Measurements from ENCODE around the gene GATC.

GATC gene

DNA sequence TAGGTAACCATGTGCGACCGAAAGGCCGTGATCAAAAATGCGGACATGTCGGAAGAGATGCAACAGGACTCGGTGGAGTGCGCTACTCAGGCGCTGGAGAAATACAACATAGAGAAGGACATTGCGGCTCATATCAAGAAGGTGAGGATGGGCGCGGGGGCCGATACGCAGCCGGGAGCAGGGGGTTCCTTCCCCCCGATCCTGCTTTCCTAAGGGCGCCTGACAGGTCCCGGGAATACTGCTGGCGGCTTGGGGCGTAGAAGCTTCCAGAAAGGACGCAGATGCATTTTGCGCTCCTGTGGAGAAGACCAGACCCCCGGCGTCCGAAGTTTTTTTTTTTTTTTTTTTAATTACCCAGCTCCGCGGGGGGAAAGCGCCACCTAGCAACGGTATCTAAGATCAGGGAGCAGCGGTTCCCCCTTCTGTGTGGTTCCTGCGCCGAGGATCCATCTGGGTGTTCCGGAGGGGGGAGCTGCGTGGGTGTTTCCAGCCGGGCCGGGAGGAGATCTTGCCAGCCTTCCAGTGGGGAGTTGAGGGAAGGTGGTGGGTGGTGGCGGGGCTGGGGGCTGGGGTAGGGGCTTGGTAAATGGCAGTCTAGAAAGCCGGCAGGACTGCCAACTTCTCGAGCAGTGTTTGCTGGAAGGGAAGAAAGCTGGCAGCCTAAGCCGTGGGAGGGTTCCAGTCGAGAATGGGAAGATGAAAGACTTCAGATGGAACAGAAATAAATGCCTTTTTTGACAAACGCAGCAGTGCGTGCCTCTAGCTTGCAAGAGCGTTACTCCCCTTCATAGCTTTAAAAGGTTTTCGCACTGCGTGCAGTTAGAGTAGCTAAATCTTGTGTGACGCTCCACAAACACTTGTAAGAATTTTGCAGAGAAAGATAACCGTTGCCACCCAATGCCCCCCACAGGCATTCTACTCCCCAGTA, 50.4 kb downstream of the GATC start:
- peak; percentile 29 to 49 (median 42) for DNase-seq
- H3K27ac ChIP-seq (ENCODE audit: insufficient read depth, low read length, poor library complexity, severe bottlenecking) = peak overlapping the region; percentile 81
- no peaks in the 10 kb centered on the region for H3K27me3 ChIP-seq (replicated peaks; ENCODE audit: control insufficient read depth, insufficient read depth, low read length, poor library complexity, severe bottlenecking)
- H3K36me3 ChIP-seq (ENCODE audit: control insufficient read depth, insufficient read depth, low read length) = no peaks in the 10 kb centered on the region
- peak overlapping the region; percentile 91 for H3K4me3 ChIP-seq (ENCODE audit: insufficient read depth, low read depth, low read length, poor library complexity, severe bottlenecking)
- no peaks in the 10 kb centered on the region for H3K9me3 ChIP-seq (ENCODE audit: control insufficient read depth, low read length)
- H3K4me1 ChIP-seq (ENCODE audit: control insufficient read depth, insufficient read depth, low read length, poor library complexity, severe bottlenecking) = peaks cover 16% of the 10 kb centered on the region

DNA sequence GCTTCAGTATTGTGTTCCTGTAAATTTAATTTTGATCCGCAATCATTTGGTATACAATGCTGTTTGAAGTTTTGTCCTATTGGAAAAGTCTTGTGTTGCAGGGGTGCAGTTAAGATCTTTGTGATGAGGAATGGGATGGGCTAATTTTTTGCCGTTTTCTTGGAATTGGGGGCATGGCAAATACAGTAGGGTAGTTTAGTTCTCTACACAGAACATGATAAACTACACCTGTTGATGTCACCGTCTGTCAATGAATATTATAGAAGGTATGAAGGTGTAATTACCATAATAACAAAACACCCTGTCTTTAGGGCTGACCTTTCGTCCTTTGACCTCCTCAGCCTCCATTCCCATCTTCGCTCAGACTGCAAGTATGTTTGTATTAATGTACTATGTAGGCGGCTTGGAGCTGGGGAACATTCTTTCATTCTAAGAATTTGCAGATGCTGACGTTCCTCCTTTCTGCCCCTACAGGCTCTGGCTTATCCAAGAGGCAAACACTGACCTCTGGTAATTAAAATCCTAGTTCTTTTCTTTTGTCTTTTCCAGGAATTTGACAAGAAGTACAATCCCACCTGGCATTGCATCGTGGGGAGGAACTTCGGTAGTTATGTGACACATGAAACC, 51.4 kb downstream of the GATC start:
- peak overlapping the region; percentile 81 for H3K27ac ChIP-seq (ENCODE audit: insufficient read depth, low read length, poor library complexity, severe bottlenecking)
- peak overlapping the region; percentile 91 for H3K4me3 ChIP-seq (ENCODE audit: insufficient read depth, low read depth, low read length, poor library complexity, severe bottlenecking)

GRCh38 chr12:120498870-120499515, 52.7 kb downstream of the GATC start:
- Histone ChIP-seq H3K9me3 (ENCODE audit: control insufficient read depth, low read length) (no peaks in the 10 kb centered on the region), H3K4me1 (ENCODE audit: control insufficient read depth, insufficient read depth, low read length, poor library complexity, severe bottlenecking) (peaks cover 16% of the 10 kb centered on the region), H3K36me3 (ENCODE audit: control insufficient read depth, insufficient read depth, low read length) (peaks cover 9% of the 10 kb centered on the region), H3K4me3 (ENCODE audit: insufficient read depth, low read depth, low read length, poor library complexity, severe bottlenecking) (no peak overlapping the region), H3K27me3 (replicated peaks; ENCODE audit: control insufficient read depth, insufficient read depth, low read length, poor library complexity, severe bottlenecking) (no peaks in the 10 kb centered on the region), H3K27ac (ENCODE audit: insufficient read depth, low read length, poor library complexity, severe bottlenecking) (no peak overlapping the region)
- DNase-seq = no peak

More for the DNA sequence above, 51.4 kb downstream of the GATC start:
- DNase-seq = no peak
- Histone ChIP-seq H3K27me3 (replicated peaks; ENCODE audit: control insufficient read depth, insufficient read depth, low read length, poor library complexity, severe bottlenecking) (no peaks in the 10 kb centered on the region), H3K9me3 (ENCODE audit: control insufficient read depth, low read length) (no peaks in the 10 kb centered on the region), H3K36me3 (ENCODE audit: control insufficient read depth, insufficient read depth, low read length) (no peaks in the 10 kb centered on the region), H3K4me1 (ENCODE audit: control insufficient read depth, insufficient read depth, low read length, poor library complexity, severe bottlenecking) (peaks cover 16% of the 10 kb centered on the region)

DNA sequence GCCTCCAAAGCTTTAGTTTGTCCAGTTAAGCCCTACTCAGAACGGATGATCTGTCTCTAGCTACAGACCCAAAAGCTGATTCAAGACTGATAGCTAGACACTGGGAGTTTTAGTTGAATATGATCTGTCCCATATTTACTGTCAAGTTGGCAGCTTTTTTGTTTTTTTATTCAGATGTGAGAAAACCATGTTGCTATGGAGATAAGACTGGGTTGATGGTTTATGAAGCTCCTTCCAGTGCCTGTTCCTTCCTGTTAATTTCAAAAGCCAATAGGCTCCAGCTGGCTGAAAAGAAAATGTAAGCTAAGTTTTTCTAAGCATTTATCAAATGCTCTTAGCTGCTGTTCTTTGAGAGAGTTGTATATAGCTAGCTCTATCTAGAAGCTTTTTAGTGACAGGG, 54.3 kb downstream of the GATC start:
- H3K4me1 ChIP-seq (ENCODE audit: control insufficient read depth, insufficient read depth, low read length, poor library complexity, severe bottlenecking) = peaks cover 12% of the 10 kb centered on the region
- no peak overlapping the region for H3K4me3 ChIP-seq (ENCODE audit: insufficient read depth, low read depth, low read length, poor library complexity, severe bottlenecking)
- H3K9me3 ChIP-seq (ENCODE audit: control insufficient read depth, low read length) = no peaks in the 10 kb centered on the region
- H3K36me3 ChIP-seq (ENCODE audit: control insufficient read depth, insufficient read depth, low read length) = peaks cover 16% of the 10 kb centered on the region
- DNase-seq = no peak
- H3K27me3 ChIP-seq (replicated peaks; ENCODE audit: control insufficient read depth, insufficient read depth, low read length, poor library complexity, severe bottlenecking) = no peaks in the 10 kb centered on the region
- H3K27ac ChIP-seq (ENCODE audit: insufficient read depth, low read length, poor library complexity, severe bottlenecking) = no peak overlapping the region

GRCh38 chr12:120504587-120504986, 58.3 kb downstream of the GATC start:
- no peaks in the 10 kb centered on the region for H3K9me3 ChIP-seq (ENCODE audit: control insufficient read depth, low read length)
- no peak overlapping the region for H3K27ac ChIP-seq (ENCODE audit: insufficient read depth, low read length, poor library complexity, severe bottlenecking)
- H3K36me3 ChIP-seq (ENCODE audit: control insufficient read depth, insufficient read depth, low read length) = peaks cover 22% of the 10 kb centered on the region
- no peak overlapping the region for H3K4me3 ChIP-seq (ENCODE audit: insufficient read depth, low read depth, low read length, poor library complexity, severe bottlenecking)
- H3K27me3 ChIP-seq (replicated peaks; ENCODE audit: control insufficient read depth, insufficient read depth, low read length, poor library complexity, severe bottlenecking) = no peaks in the 10 kb centered on the region
- DNase-seq = no peak
- no peaks in the 10 kb centered on the region for H3K4me1 ChIP-seq (ENCODE audit: control insufficient read depth, insufficient read depth, low read length, poor library complexity, severe bottlenecking)

- Histone ChIP-seq H3K9me3 (ENCODE audit: control insufficient read depth, low read length) (no peaks in the 10 kb centered on the region), H3K27ac (ENCODE audit: insufficient read depth, low read length, poor library complexity, severe bottlenecking) (no peak overlapping the region), H3K4me3 (ENCODE audit: insufficient read depth, low read depth, low read length, poor library complexity, severe bottlenecking) (no peak overlapping the region), H3K4me1 (ENCODE audit: control insufficient read depth, insufficient read depth, low read length, poor library complexity, severe bottlenecking) (no peaks in the 10 kb centered on the region), H3K36me3 (ENCODE audit: control insufficient read depth, insufficient read depth, low read length) (peaks cover 17% of the 10 kb centered on the region), H3K27me3 (replicated peaks; ENCODE audit: control insufficient read depth, insufficient read depth, low read length, poor library complexity, severe bottlenecking) (no peaks in the 10 kb centered on the region)
- no peak for DNase-seq
Measured at GRCh38 chr12:120508537-120508936, 62.3 kb downstream of the GATC start.
